Fibroblast of lung (primary cell): ENCODE data around the gene SYDE1.

ENCODE experiments used
- EZH2 ChIP-seq: IDR thresholded peaks from 2 replicates; pipeline ENCODE4 v1.5.1; 2012; ENCODE audit warnings: low read length, control low read depth, mild to moderate bottlenecking; ENCODE audit errors: missing control alignments
- TF ChIP-seq, protein P1 (sequence below), 2 donors: IDR thresholded peaks in 1 of 2; conservative IDR thresholded peaks in 1 of 2; 1 replicate in 1 of 2; 2 replicates in 1 of 2; pipeline ENCODE4 v1.5.1; 2011 to 2012; ENCODE audit warnings: low read length in 2 of 2, control low read depth in 1 of 2, inconsistent platforms in 1 of 2, low read depth in 1 of 2, mild to moderate bottlenecking in 1 of 2

DNA sequence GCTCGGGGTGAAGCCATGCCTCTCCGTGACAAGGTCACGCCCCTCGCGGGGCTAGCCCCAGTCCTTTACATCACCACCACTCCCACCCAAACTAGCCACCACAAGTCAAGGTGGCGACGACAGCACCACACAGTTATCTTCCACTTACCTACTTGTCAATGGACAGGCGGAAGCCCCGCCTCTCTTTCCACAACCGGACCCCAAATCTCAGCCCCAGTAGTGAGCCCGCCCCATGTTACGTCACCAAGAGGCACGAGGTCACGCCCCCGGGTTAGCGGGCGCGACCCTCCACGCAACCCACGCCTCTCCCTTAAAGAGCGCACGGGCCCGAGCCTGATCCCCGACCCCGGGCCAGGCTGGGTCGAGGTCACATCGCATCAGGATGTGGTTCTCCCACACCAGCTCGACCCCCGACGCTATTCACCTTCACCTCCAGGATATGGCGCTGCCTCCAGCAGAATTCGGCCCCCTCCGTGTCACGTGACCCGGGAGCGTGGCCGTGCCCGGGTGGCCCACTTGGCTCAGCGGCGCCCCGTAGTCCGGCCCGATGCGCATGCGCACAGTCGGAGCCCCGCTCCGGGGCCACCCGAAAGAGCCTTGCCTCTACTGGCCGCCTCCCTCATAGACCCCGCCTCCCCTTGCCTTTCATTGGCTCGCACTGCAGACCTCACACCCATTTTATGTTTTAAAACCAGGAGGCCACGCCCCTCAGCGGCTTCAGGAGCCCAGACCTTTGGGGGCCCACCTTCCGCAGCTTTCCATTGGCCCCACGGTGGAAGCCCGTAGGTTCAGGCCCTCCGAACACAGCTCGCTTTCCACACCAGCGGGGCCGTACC, 18.2 kb downstream of the SYDE1 start:
- TF ChIP-seq, protein P1, sequence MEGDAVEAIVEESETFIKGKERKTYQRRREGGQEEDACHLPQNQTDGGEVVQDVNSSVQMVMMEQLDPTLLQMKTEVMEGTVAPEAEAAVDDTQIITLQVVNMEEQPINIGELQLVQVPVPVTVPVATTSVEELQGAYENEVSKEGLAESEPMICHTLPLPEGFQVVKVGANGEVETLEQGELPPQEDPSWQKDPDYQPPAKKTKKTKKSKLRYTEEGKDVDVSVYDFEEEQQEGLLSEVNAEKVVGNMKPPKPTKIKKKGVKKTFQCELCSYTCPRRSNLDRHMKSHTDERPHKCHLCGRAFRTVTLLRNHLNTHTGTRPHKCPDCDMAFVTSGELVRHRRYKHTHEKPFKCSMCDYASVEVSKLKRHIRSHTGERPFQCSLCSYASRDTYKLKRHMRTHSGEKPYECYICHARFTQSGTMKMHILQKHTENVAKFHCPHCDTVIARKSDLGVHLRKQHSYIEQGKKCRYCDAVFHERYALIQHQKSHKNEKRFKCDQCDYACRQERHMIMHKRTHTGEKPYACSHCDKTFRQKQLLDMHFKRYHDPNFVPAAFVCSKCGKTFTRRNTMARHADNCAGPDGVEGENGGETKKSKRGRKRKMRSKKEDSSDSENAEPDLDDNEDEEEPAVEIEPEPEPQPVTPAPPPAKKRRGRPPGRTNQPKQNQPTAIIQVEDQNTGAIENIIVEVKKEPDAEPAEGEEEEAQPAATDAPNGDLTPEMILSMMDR (conservative IDR thresholded peaks at IDR 0.05 in 1 of 2, IDR thresholded peaks at IDR 0.05 in 1 of 2; ENCODE audit: low read depth in 1 of 2, low read length in 2 of 2): no peak
- no peak for TF ChIP-seq EZH2
